Peyer's patch (tissue), 4 donors: ENCODE data around the gene NBL1. TPM values are rescaled to one million over a fixed set of nuclear protein-coding genes. Genes with fewer than 3 reads are reported as not detected.
A peak's percentile ranks its signal among the peaks of the same experiment; 100 is the strongest.

Source experiments
- DNase-seq, 3 donors: peaks; one replicate each; pipeline ENCODE4 v3.0.0-alpha.2; 2017 to 2019
- H3K27ac ChIP-seq, 4 donors: fragments of 200-600 bp; sonication (generic); one replicate each; pipeline ENCODE4 v1.5.1; 2016 to 2019
- H3K27me3 ChIP-seq, 2 donors: fragments of 200-600 bp; sonication (generic); one replicate each; pipeline ENCODE4 v1.5.1; 2019
- H3K36me3 ChIP-seq, 3 donors: fragments of 200-600 bp; sonication (generic); one replicate each; pipeline ENCODE4 v1.5.1; 2016 to 2019
- H3K4me1 ChIP-seq, 4 donors: fragments of 200-600 bp; sonication (generic); one replicate each; pipeline ENCODE4 v1.5.1; 2016 to 2019
- H3K4me3 ChIP-seq, 4 donors: fragments of 200-600 bp; sonication (generic); 1 replicate in 3 of 4; 2 replicates in 1 of 4; pipeline ENCODE4 v1.5.1; 2016 to 2019; ENCODE audit warnings: mild to moderate bottlenecking in 1 of 4
- H3K9me3 ChIP-seq, 4 donors: fragments of 200-600 bp; sonication (generic); one replicate each; pipeline ENCODE4 v1.5.1; 2016 to 2019; ENCODE audit warnings: mild to moderate bottlenecking in 1 of 4
- POLR2A ChIP-seq, 2 donors: fragments of 450-650 bp; IDR thresholded peaks; one replicate each; pipeline ENCODE4 v1.5.1; 2017; ENCODE audit warnings: antibody characterized with exemption in 2 of 2, mild to moderate bottlenecking in 2 of 2, moderate library complexity in 2 of 2
- total RNA-seq, 4 donors: library from RNA; depleted of rRNA; stranded (reverse); fragments of >200 nt; gene quantifications; one replicate each; pipeline ENCODE4 v1.1.0, GENCODE V29; 2016
- TF ChIP-seq, protein P1 (sequence below), 6 experiments: fragments of 450-650 bp in 4 of 6; fragments of 200-600 bp in 2 of 6; sonication (generic) in 1 of 6; IDR thresholded peaks; one replicate each; pipeline ENCODE4 v1.5.1; 2017 to 2019; ENCODE audit warnings: antibody characterized with exemption in 6 of 6, mild to moderate bottlenecking in 3 of 6, moderate library complexity in 1 of 6

Gene NBL1
- total RNA-seq, 4 donors from 2014 or later: 187 to 348 (median 289) TPM

DNA sequence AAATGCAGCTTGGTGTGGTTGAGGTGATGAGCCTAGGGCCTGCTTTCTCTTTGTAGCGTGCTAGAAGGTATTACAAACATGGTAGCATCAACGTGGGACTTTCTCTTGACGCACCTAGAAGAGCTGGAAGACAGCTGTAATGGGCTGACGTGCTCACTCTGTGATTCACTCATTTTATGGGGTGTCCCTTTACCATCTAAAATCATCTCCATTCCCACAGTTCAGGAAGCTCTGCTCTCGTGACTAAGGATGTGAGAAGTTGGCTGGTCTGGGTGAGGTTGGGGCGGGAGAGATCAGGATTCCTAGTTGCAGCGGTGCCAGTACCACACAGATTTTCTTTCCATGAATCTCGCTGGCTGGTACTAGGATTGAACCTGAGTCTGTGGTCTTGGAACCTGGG lies 24.8 kb downstream of the NBL1 start:
- peaks cover 0 to 26% of the 10 kb centered on the region in 2 donors for H3K27me3 ChIP-seq
- DNase-seq: no peak
- peaks cover 0 to 17% (median 8%) of the 10 kb centered on the region in 4 donors for H3K4me1 ChIP-seq
- H3K4me3 ChIP-seq: no peak overlapping the region
- no peak for TF ChIP-seq POLR2A (IDR thresholded peaks at IDR 0.05)
- TF ChIP-seq, protein P1, sequence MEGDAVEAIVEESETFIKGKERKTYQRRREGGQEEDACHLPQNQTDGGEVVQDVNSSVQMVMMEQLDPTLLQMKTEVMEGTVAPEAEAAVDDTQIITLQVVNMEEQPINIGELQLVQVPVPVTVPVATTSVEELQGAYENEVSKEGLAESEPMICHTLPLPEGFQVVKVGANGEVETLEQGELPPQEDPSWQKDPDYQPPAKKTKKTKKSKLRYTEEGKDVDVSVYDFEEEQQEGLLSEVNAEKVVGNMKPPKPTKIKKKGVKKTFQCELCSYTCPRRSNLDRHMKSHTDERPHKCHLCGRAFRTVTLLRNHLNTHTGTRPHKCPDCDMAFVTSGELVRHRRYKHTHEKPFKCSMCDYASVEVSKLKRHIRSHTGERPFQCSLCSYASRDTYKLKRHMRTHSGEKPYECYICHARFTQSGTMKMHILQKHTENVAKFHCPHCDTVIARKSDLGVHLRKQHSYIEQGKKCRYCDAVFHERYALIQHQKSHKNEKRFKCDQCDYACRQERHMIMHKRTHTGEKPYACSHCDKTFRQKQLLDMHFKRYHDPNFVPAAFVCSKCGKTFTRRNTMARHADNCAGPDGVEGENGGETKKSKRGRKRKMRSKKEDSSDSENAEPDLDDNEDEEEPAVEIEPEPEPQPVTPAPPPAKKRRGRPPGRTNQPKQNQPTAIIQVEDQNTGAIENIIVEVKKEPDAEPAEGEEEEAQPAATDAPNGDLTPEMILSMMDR (IDR thresholded peaks at IDR 0.05): no peak
- H3K9me3 ChIP-seq: no peaks in the 10 kb centered on the region
- no peaks in the 10 kb centered on the region for H3K36me3 ChIP-seq
- H3K27ac ChIP-seq: no peak overlapping the region

DNA sequence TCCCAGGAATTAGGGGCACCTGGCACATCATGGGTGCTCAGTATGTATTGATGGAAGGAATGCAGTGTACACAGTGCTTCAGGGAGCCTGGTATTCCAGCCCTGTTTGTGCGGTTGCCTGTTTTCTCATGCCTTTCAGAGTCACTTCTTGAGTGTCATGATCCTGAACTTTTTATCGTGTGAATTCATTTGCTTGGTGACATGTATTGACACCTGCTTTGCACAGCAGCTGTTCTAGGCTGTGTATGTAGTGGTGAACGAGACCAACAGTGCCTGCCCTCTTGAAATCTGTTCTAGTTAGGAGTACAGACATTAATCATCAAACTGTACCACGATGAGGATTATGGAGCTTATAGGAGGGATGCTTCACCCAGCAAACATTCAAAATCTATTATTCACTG lies 26.7 kb downstream of the NBL1 start:
- H3K9me3 ChIP-seq: no peaks in the 10 kb centered on the region
- no peaks in the 10 kb centered on the region for H3K36me3 ChIP-seq
- H3K27me3 ChIP-seq: peaks cover 0 to 9% of the 10 kb centered on the region in 2 donors
- H3K4me3 ChIP-seq: no peak overlapping the region
- H3K27ac ChIP-seq: no peak overlapping the region
- H3K4me1 ChIP-seq: peaks cover 0 to under 1% (median under 1%) of the 10 kb centered on the region in 4 donors
- TF ChIP-seq, protein P1 (IDR thresholded peaks at IDR 0.05): no peak
- TF ChIP-seq POLR2A (IDR thresholded peaks at IDR 0.05): no peak
- no peak for DNase-seq

DNA sequence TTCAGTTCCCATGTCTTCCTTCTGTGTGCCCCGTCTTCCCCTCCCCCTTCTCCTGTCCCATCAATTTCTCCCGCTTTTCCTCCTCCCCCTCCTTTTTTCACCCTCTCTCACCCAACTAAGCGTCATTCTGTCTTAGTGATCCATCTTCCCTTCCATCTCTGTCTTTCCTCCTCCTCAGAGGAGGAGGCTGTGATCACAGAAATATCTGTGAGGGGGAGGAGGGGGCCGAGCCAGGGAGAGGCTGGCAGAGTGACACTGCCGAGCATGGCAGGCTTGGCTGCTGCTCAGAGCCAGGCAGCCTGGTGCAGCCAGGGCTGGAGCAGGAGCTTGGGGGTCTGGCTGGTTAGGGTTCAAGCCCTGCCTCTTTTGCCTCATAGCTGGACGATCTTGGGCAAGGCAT lies 28.1 kb downstream of the NBL1 start:
- Histone ChIP-seq H3K4me3 (no peak overlapping the region), H3K36me3 (no peaks in the 10 kb centered on the region), H3K4me1 (no peaks in the 10 kb centered on the region), H3K27ac (no peak overlapping the region), H3K27me3 (no peaks in the 10 kb centered on the region), H3K9me3 (no peaks in the 10 kb centered on the region)
- DNase-seq: no peak
- TF ChIP-seq, protein P1 (IDR thresholded peaks at IDR 0.05): no peak
- TF ChIP-seq POLR2A (IDR thresholded peaks at IDR 0.05): no peak

DNA sequence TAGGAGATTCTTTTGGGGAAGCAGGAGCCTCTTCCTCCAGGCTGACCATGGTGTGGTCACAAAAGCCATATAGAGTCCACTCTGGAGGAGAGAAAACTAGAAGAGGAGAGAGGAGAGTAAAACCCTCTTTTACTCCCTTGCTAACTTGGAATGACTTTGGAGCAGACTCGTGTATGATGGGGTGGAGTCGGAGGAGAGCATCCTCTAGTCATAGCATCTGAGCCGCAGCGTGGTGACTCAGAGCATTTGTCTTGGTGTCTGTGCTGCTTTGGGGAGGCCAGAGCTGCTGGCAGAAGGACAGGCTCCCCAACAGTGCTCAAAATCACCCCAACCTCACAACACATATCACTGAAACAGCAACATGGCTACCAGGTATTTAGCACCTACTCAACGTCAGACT lies 31.7 kb downstream of the NBL1 start:
- TF ChIP-seq, protein P1 (IDR thresholded peaks at IDR 0.05): no peak
- TF ChIP-seq POLR2A (IDR thresholded peaks at IDR 0.05): no peak
- DNase-seq: no peak
- no peak overlapping the region for H3K27ac ChIP-seq
- no peaks in the 10 kb centered on the region for H3K27me3 ChIP-seq
- no peaks in the 10 kb centered on the region for H3K36me3 ChIP-seq
- no peaks in the 10 kb centered on the region for H3K4me1 ChIP-seq
- H3K4me3 ChIP-seq: no peak overlapping the region
- H3K9me3 ChIP-seq: no peaks in the 10 kb centered on the region

DNA sequence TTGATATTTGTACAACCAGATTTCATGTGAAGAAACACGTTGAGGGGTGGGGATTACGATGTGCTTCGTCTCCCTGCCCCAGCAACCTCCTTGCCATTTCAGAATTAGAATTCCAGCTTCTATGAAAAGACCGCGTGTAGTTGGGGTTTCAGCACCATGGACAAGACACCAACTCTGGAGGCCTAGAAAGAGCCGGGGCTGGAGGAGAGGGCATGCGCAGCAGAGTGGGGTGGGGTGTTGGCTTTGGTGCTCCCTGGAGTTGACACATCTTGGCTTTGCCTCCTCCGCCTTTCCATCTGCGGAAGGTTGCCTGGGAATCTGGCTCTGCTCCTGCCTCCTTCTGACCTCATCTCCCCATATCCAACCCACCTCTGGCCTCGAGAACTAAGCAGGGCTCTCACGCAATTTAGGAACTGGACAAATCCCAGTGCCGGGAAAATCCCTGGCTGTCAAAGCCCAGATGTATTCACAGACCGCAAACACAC lies 32.4 kb downstream of the NBL1 start:
- H3K27ac ChIP-seq: no peak overlapping the region
- no peak overlapping the region for H3K4me3 ChIP-seq
- TF ChIP-seq POLR2A (IDR thresholded peaks at IDR 0.05): no peak
- TF ChIP-seq, protein P1 (IDR thresholded peaks at IDR 0.05): no peak
- H3K4me1 ChIP-seq: no peaks in the 10 kb centered on the region
- no peaks in the 10 kb centered on the region for H3K27me3 ChIP-seq
- H3K9me3 ChIP-seq: no peaks in the 10 kb centered on the region
- peak in 1 of 3 donors; percentile 61 for DNase-seq
- no peaks in the 10 kb centered on the region for H3K36me3 ChIP-seq

DNA sequence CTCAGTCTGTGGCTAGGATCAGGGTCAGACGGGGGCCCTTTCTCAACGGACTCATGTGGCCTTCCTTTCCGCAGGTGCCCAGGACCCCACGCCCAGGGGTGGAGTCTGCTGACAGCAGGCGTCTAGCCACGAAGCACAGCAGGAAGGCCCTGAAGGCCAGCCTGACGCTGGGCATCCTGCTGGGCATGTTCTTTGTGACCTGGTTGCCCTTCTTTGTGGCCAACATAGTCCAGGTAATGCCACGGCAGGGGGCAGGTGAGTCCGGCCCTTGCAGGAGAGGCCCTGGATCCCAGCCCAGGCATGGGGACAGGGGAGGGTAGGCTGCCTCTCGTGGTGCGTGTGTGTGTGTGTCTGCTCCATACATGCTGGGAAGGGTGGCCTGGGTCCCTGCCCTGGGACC lies 34.4 kb downstream of the NBL1 start:
- no peak overlapping the region for H3K4me3 ChIP-seq
- no peaks in the 10 kb centered on the region for H3K27me3 ChIP-seq
- no peaks in the 10 kb centered on the region for H3K36me3 ChIP-seq
- DNase-seq: no peak
- TF ChIP-seq, protein P1 (IDR thresholded peaks at IDR 0.05): no peak
- TF ChIP-seq POLR2A (IDR thresholded peaks at IDR 0.05): no peak
- no peaks in the 10 kb centered on the region for H3K9me3 ChIP-seq
- no peaks in the 10 kb centered on the region for H3K4me1 ChIP-seq
- H3K27ac ChIP-seq: no peak overlapping the region
